ENCODE data around the gene HIBCH.
"Not testable (repeated sequence)": the region's sequence is repeated elsewhere in the genome, so short reads cannot be mapped to it uniquely, and the experiment has no call there.

The HIBCH gene

DNA sequence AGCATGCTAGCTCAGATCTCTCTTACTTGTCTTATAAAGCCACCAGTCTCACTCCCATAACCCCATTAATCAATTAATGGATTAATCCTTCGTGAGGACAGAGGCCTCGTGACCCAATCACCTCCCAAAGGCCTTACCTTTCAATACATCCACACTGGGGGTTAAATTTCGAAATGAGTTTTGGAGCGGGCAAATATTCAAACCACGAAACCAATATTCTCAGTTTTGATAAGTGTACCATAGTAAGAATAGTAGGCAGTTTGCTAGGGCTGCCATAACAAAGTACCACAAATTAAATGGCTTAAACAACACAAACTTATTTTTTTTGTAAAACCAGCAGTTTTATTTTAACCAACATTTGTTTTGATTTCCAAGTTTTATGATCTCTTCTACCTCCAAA lies 15.2 kb downstream of the HIBCH start:
- DNase-seq: no peak

DNA sequence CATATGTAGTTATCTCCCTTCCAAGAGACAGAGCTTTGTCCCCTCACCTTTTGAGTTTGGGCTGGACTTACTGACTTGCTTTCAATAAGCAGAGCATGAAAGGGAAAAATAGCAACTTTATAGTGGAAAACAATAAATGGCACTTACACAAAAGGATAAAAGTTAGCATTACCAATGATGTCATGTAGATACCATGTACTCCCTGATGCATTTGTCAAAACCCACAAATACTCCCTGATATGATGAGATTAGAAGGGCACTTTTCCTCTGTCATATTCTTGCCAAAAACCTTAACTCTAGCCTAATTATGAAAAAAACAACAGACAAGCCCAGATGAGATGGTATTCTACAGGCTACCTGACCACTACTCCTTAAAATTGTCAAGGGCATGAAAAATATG lies 16.0 kb downstream of the HIBCH start:
- DNase-seq: peak; percentile 4

DNA sequence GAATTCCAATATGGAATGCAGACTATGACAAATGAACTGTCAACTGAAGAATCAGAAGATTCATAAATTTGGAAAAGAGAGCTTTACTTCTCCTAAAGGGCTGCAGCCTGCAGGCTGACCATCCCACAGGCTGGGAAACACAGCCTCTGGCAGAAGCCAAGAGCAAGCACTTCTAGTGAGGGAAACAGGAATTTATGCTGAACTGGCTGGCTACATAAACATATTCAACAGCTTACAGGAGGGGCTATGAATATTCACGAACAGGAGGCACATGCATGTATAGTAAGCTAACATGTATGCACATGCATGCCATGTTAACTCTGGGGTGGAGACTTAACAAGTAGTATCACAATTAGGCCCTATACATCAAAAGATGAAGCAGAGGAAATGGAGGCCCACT lies 17.6 kb downstream of the HIBCH start:
- DNase-seq: no peak

GRCh38 chr2:190301032-190301431 lies 18.6 kb downstream of the HIBCH start:
- no peak for DNase-seq

GRCh38 chr2:190297880-190298279 lies 21.7 kb downstream of the HIBCH start:
- DNase-seq: not testable (repeated sequence)

- DNase-seq: no peak
These were observed 35.8 kb downstream of the HIBCH start for GRCh38 chr2:190283783-190284182.

- no peak for DNase-seq
These were observed 38.9 kb downstream of the HIBCH start for GRCh38 chr2:190280565-190281350.

DNA sequence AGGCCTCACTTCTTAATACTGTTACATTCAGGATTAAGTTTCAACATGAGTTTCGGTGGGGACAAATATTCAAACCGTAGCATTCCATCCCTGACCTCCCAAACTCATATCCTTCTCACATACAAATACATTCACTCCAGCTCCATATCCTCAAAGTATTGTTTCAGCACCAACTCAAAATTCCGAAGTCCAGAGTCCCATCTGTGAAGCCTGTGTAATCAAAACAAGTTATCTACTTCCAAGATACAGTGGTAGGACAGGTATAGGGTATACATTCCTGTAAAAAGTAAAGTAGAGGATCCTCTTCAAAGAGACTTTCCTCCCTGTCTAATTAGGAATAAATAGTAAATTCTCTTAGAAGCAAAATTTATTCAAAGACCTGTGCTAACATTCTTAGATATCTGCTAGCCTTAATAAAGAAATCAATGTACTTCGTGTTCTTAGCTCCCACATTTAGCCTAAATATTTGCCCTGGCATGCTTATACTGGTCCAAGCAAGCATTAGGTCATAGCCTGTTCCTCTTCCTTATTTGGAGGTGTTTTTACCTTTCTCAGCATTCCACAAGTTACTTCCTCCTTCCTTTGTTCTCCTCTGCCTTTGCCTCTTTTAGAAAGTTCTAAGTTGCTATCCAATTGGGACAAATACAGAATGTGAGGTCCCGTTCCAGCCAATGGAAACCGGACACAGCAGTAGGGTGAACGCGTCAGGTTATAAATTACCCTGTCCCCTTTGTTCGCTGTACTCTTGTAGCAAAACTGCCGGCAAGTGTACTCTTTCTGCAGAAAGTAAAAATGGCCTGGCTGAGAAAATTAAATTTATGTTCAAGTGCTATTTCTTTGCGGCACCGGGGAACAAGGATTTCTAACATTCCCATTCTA lies 40.1 kb downstream of the HIBCH start:
- not testable (repeated sequence) for DNase-seq

- DNase-seq: peak; percentile 51
These were observed 42.2 kb downstream of the HIBCH start for GRCh38 chr2:190277234-190278112.

GRCh38 chr2:190272457-190272842 lies 47.2 kb downstream of the HIBCH start:
- DNase-seq: no peak

GRCh38 chr2:190271783-190272456 lies 47.7 kb downstream of the HIBCH start:
- DNase-seq: no peak

DNA sequence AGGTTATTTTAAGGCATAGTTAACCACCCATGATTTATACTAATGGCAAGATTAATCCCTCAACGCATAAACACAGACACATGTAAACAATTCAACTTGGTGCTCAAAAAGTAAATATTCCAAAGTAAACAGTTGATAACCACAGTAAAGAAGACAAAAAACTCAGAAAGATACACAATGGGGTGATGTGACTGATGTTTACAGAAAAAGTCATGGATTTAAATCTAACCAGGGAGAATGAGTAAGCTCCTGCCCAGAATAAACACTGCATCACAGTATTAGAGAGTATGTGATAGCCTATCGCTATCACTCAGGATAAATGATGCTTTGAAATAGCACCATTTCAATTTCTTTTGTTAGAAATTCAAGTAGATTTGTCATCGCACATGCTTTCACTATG lies 49.3 kb downstream of the HIBCH start:
- peak; percentile 13 for DNase-seq

- not testable (repeated sequence) for DNase-seq
These were observed 49.9 kb downstream of the HIBCH start for GRCh38 chr2:190269699-190270098.

GRCh38 chr2:190267302-190267701 lies 52.3 kb downstream of the HIBCH start:
- DNase-seq: peak; percentile 77

- no peak for DNase-seq
These were observed 53.3 kb downstream of the HIBCH start for GRCh38 chr2:190266314-190266713.

GRCh38 chr2:190261851-190262250 lies 57.8 kb downstream of the HIBCH start:
- DNase-seq: no peak

DNA sequence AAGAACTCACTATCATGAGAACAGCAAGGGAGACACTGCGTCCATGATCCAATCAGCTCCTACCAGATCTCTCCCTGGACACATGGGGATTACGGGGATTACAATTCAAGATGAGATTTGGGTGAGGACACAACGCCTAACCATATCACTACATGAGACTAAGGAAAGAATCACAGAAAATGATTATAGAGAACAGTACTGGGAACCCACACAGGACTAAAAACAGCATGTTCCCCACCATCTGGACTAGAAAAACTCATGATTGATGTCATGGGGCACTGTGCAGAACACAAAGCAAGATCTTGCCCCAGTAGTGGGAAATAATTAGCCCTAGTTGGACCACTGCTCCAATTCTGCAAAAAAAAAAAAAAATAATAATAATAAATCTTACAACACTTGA lies 63.5 kb downstream of the HIBCH start:
- no peak for DNase-seq

- no peak for DNase-seq
These were observed 64.0 kb downstream of the HIBCH start for GRCh38 chr2:190255676-190256075.

GRCh38 chr2:190254063-190254850 lies 65.4 kb downstream of the HIBCH start:
- DNase-seq: no peak

DNA sequence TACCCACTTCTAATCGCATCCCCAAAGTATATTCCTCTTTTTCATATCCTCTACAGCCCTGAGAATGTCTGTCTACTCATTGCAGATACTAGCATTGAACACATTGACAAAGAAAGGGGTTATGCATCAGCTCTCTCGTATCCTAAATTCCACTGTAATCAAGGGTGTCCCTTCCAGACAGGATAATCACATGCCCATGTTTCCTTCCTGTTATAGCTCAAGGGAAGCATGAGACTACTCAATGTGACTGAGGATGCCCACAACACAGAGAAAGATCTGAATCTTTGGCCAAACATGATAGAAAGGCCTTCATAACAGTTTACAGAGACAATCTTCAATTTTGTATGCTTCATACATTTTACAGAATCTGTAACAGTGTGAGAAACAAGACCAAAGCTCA lies 69.2 kb downstream of the HIBCH start:
- no peak for DNase-seq

- no peak for DNase-seq
These were observed 84.0 kb downstream of the HIBCH start for GRCh38 chr2:190235551-190236075.
